GM19452 (cell line): ENCODE results near the gene ACP4.
"Not testable (repeated sequence)": the region's sequence is repeated elsewhere in the genome, so short reads cannot be mapped to it uniquely, and the experiment has no call there.

Source experiments
- ATAC-seq: cut with Tn5 transposase; IDR thresholded peaks from one replicate; pipeline ENCODE4 v1.9.1; 2021; ENCODE audit not compliant: unreplicated experiment

ACP4 gene, protein sequence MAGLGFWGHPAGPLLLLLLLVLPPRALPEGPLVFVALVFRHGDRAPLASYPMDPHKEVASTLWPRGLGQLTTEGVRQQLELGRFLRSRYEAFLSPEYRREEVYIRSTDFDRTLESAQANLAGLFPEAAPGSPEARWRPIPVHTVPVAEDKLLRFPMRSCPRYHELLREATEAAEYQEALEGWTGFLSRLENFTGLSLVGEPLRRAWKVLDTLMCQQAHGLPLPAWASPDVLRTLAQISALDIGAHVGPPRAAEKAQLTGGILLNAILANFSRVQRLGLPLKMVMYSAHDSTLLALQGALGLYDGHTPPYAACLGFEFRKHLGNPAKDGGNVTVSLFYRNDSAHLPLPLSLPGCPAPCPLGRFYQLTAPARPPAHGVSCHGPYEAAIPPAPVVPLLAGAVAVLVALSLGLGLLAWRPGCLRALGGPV

GRCh38 chr19:50790396-50790795 lies at the start of gene ACP4:
TSS of gene ACP4 (plus strand) at chr19:50790415. CDS start at chr19:50790415, 0 bp downstream.
- no peak for ATAC-seq

GRCh38 chr19:50741179-50741933 lies 48.9 kb upstream of the ACP4 start:
- no peak for ATAC-seq

DNA sequence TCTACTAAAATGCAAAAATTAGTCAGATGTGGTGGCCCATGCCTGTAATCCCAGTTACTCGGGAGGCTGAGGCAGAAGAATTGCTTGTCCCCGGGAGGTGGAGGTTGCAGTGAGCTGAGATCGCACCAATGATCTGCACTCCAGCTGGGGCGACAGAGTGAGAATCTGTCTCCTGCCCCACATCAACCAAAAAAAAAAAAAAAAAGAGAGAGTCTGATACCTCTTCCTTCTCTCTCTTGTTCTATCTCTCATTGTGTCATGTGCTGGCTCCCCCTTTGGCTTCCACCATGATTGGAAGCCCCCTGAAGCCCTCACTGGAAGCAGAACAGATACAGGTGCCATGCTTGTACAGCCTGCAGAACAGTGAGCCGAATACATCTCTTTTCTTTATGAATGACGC lies 46.7 kb upstream of the ACP4 start:
- ATAC-seq: no peak

DNA sequence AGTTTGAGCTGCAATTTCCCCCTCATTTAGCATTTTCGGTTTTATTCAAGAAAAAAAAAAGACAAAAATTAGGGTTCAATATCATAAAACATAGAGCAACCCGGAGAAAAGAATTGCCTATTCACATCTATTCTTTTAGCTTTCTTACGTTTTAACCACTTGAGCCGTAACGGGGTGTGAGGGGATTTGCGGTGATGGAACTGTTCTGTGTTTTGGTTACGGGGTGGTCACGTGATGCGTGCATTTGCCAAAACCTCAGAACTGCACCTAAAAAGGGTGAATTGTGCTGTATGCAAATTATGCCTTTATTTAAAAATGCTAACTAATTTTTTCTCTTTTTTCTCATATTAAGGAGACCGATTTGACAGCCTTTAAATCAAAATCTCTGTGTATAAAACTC lies 45.0 kb upstream of the ACP4 start:
- ATAC-seq: no peak

GRCh38 chr19:50747141-50747540 lies 43.1 kb upstream of the ACP4 start:
- ATAC-seq: not testable (repeated sequence)

DNA sequence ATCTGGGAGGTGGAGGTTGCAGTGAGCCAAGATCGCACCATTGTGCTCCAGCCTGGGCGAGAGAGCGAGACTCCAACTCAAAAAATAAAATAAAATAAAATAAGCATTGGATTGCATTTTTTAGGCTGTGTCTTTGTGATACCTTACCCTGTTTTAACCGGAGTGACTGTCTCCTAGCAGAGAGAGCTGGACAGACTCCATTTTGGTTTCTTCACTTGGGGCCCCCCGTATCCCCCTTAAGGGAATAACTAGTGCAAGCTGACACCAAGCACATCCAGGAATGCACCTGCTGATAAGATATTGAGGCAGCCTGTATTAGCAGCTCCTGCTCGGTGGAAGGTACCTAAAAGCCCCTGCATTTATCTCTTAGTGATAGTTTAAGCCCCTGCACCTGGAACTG lies 40.7 kb upstream of the ACP4 start:
- no peak for ATAC-seq

DNA sequence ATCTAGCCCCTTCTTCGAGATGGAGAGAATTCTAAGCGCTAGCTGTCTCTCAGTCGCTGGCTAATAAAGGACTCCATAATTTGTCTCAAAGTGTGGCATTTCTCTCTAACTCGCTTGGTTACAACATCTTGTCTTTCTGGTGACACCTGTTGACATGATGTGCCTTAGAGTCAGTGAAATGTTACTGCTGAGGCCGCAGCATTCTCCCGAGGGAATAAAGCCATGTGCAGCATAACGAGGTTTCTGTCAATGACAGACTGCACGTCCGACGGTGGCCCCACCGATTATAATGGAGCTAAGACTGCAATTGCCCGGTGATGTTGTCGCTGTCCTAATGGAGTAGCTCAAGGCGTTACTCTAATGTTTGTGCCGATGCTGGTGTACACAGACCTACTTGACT lies 40.2 kb upstream of the ACP4 start:
- no peak for ATAC-seq

DNA sequence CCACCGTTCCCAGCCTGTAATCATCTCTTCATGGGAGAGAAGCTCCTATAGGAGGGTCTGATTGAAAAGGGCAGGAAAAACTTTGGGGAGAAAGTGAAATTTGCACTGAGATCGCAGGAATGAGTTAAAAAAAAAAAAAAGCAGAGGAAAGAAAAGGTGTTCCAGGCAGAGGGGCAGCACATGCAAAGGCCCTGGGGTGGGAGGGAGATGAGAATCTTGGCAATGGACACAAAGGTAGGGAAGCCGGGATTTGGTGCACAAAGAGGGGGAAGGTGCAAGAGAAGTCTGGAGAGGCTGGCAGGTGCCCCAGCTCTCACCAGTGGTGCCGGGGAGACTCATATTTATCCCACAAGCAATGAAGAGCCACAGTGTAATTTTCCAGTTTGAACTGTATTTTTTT lies 36.3 kb upstream of the ACP4 start:
- no peak for ATAC-seq

DNA sequence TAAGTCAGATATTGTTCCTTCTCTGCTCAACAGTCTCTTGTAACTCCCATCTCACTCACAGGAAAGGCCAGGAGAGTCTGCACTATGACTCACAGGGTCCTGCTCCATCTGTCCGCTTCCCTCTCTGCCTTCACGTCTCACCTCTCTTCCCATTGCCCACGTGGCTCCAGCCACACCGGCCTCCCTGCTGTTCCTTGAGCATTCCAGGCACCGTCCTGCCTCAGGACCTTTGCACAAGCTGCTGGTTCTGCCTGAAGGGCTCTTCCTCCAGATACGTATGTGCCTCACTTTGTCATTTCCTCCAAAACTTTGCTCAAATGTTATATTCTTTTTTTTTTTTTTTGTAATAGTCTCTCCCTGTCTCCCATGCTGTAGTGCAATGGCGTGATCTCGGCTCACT lies 34.0 kb upstream of the ACP4 start:
- not testable (repeated sequence) for ATAC-seq

GRCh38 chr19:50757624-50758023 lies 32.6 kb upstream of the ACP4 start:
- not testable (repeated sequence) for ATAC-seq

- ATAC-seq: not testable (repeated sequence)
These were observed 31.1 kb upstream of the ACP4 start for GRCh38 chr19:50759076-50759475.

GRCh38 chr19:50759886-50760285 lies 30.3 kb upstream of the ACP4 start:
- ATAC-seq: no peak

GRCh38 chr19:50761501-50761900 lies 28.7 kb upstream of the ACP4 start:
- not testable (repeated sequence) for ATAC-seq

- ATAC-seq: not testable (repeated sequence)
These were observed 26.7 kb upstream of the ACP4 start for GRCh38 chr19:50763521-50763920.

- no peak for ATAC-seq
These were observed 25.8 kb upstream of the ACP4 start for GRCh38 chr19:50764409-50764808.

GRCh38 chr19:50766746-50767145 lies 23.5 kb upstream of the ACP4 start:
- ATAC-seq: not testable (repeated sequence)

DNA sequence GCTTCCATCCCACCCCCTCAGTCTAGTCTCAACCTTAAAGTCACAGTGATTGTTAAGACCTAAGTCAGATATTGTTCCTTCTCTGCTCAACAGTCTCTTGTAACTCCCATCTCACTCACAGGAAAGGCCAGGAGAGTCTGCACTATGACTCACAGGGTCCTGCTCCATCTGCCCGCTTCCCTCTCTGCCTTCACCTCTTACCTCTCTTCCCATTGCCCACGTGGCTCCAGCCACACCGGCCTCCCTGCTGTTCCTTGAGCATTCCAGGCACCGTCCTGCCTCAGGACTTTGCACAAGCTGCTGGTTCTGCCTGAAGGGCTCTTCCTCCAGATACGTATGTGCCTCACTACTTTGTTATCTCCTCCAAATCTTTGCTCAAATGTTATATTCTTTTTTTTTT lies 23.0 kb upstream of the ACP4 start:
- not testable (repeated sequence) for ATAC-seq

DNA sequence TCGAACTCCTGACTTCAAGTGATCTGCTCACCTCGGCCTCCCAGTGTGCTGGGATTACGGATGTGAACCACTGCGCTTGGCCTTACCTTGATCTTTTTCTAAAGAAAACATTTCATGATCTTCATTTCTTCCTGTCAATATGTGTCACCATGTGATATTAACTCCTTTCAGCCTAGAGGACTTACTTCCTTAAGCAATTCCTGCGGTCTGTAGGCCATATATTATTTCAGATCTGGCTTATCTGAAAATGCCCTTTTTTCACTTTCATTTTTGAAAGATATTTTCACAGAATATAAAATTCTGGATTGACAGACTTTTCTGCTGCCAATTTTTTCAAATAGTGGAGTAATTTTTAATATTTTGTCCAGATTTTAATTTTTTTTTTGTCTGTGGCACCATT lies 21.9 kb upstream of the ACP4 start:
- no peak for ATAC-seq

GRCh38 chr19:50770164-50770563 lies 20.1 kb upstream of the ACP4 start, which contains the start of gene GPR32:
TSS of gene GPR32 (plus strand) at chr19:50770464. CDS start at chr19:50770601, 137 bp downstream.
- ATAC-seq: not testable (repeated sequence)

- no peak for ATAC-seq
These were observed 19.3 kb upstream of the ACP4 start for GRCh38 chr19:50770888-50771287.

DNA sequence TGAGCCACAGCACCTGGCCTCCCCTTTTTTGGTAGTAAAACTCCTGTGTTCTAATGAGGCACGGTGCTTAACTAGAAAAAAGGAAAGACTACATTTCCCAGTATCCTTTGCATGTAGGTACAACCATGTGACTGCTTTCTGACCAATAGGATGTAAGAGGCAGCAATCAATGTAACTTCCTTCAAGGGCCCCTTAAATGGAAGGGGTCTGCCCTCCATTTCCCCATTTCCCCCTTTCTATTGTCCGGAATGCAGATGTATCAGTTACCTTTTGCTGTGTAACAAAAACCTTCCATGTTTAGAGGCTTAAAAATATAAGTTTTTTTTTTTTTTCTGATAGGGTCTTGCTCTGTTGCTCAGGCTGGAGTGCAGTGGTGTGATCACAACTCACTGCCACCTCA lies 17.7 kb upstream of the ACP4 start:
- no peak for ATAC-seq

DNA sequence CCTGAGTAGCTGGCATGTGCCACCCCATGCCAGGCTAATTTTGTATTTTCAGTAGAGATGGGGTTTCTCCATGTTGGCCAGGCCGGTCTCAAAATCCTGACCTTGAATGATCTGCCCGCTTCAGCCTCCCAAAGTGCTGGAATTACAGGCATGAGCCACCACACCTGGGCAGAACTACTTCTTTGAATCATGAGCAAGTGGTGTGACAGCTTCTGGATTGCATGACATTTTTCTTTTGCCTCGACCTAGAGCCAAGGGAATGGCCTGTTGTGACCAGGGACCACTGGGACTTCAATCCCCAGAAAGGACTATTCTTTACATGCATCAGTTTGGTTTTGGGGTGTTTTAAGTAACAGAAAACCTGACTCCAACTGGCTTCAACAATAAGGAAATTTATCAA lies 17.3 kb upstream of the ACP4 start:
- not testable (repeated sequence) for ATAC-seq
